Fibroblast of pulmonary artery (primary cell): ENCODE data around the gene ABCG2.

Experiments used
- DNase-seq: peaks from one replicate; pipeline ENCODE4 v3.0.0-alpha.2; 2010; ENCODE audit warnings: low read depth
- H3K4me3 ChIP-seq: replicated peaks from 2 replicates; pipeline ENCODE4 v1.5.1; 2011; ENCODE audit warnings: low read depth, mild to moderate bottlenecking, control low read depth, low read length, moderate library complexity
- TF ChIP-seq, protein P1 (sequence below): IDR thresholded peaks from 2 replicates; pipeline ENCODE4 v1.5.1; 2011; ENCODE audit warnings: mild to moderate bottlenecking, control low read depth, low read length, inconsistent platforms; ENCODE audit errors: missing control alignments

The ABCG2 gene

GRCh38 chr4:88148560-88148959, 9.9 kb downstream of the ABCG2 start:
- DNase-seq: no peak
- TF ChIP-seq, protein P1, sequence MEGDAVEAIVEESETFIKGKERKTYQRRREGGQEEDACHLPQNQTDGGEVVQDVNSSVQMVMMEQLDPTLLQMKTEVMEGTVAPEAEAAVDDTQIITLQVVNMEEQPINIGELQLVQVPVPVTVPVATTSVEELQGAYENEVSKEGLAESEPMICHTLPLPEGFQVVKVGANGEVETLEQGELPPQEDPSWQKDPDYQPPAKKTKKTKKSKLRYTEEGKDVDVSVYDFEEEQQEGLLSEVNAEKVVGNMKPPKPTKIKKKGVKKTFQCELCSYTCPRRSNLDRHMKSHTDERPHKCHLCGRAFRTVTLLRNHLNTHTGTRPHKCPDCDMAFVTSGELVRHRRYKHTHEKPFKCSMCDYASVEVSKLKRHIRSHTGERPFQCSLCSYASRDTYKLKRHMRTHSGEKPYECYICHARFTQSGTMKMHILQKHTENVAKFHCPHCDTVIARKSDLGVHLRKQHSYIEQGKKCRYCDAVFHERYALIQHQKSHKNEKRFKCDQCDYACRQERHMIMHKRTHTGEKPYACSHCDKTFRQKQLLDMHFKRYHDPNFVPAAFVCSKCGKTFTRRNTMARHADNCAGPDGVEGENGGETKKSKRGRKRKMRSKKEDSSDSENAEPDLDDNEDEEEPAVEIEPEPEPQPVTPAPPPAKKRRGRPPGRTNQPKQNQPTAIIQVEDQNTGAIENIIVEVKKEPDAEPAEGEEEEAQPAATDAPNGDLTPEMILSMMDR: no peak
- H3K4me3 ChIP-seq: no peak overlapping the region

DNA sequence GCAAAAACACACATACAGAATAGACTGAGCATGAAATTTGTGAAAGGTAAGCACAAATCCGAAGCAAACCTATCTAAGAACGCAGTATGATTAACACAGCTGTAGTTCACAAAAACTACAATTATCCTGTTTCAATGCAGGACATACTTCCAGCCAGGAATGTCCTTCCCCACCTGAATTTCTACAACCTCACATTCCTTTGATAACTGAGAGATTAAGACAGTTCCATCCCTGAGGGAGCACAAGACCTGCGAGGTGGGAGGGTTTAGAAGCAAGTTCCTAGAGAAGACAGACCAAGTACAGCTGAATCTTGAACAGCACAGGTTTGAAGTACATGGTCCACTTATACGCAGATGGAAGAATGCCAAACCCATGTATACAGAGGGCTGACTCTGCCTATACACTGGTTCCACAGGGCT, 10.6 kb downstream of the ABCG2 start:
- H3K4me3 ChIP-seq: no peak overlapping the region
- TF ChIP-seq, protein P1: no peak
- DNase-seq: no peak

GRCh38 chr4:88146891-88147290, 11.5 kb downstream of the ABCG2 start:
- TF ChIP-seq, protein P1: no peak
- H3K4me3 ChIP-seq: no peak overlapping the region
- DNase-seq: no peak

DNA sequence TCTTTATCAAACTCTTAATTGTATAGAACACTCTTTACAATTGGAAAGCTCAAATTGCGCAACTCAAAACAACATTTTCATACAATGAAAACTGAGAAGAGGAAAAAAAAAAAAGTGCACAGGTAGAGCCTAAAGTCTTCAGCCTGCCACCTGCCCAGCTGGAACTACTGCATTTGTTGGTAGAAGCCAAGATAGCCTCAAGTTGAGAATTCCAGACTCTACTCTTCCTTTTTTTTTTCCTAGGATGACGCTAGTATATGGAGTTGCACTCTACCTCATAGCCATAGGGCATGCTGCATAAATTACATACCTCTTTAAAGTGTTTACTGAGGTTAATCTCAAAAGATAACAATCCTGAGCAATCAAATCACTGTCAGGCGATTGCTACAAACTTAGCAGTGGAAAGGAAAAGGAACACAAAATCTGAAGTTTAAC, 13.6 kb downstream of the ABCG2 start:
- no peak for DNase-seq
- no peak overlapping the region for H3K4me3 ChIP-seq
- TF ChIP-seq, protein P1: no peak

GRCh38 chr4:88144048-88144447, 14.4 kb downstream of the ABCG2 start:
- DNase-seq: no peak
- H3K4me3 ChIP-seq: no peak overlapping the region
- TF ChIP-seq, protein P1: no peak

DNA sequence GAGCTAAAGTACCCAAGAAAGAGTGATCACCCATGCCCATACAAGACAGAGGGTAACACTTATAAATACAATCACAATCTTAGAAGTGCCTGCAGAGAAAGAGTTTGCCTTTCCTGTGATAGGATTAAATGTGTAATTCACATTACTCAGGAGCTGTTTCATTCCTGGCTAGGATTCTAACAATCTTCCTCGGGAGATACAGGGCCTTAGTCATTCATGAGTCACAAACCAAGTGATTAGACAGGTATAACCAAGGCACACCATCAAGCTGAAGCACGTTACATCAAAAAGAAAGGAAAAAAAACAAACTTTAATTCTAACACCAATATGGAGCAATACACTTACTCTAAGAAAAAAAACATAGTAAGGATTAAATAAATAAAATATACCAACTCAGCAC, 14.9 kb downstream of the ABCG2 start:
- TF ChIP-seq, protein P1: no peak
- no peak overlapping the region for H3K4me3 ChIP-seq
- DNase-seq: peak; percentile 36

GRCh38 chr4:88138561-88138960, 19.9 kb downstream of the ABCG2 start:
- no peak overlapping the region for H3K4me3 ChIP-seq
- TF ChIP-seq, protein P1: no peak
- peak; percentile 60 for DNase-seq
